IPS-20b (cell line): ENCODE data around the gene MFNG.

Experiments
- H3K27ac ChIP-seq: one replicate; pipeline ENCODE4 v1.5.1; 2013; ENCODE audit warnings: low read length
- H3K27me3 ChIP-seq: 2 replicates; pipeline ENCODE4 v1.6.1; 2013; ENCODE audit warnings: mild to moderate bottlenecking, low read length, inconsistent platforms; ENCODE audit not compliant: insufficient read depth
- H3K36me3 ChIP-seq: 2 replicates; pipeline ENCODE4 v1.6.1; 2013; ENCODE audit warnings: low read depth, mild to moderate bottlenecking, inconsistent platforms, low read length, moderate library complexity; ENCODE audit not compliant: insufficient read depth
- H3K4me1 ChIP-seq: 2 replicates; pipeline ENCODE4 v1.6.1; 2013; ENCODE audit warnings: mild to moderate bottlenecking, control low read depth, inconsistent platforms, low read length, moderate library complexity; ENCODE audit not compliant: insufficient read depth
- H3K4me3 ChIP-seq: 2 replicates; pipeline ENCODE4 v1.5.1; 2013; ENCODE audit warnings: mild to moderate bottlenecking, low read length, inconsistent platforms
- H3K9ac ChIP-seq: 2 replicates; pipeline ENCODE4 v1.6.1; 2013; ENCODE audit warnings: low read depth, mild to moderate bottlenecking, inconsistent platforms, low read length, moderate library complexity
- H3K9me3 ChIP-seq: 2 replicates; pipeline ENCODE4 v1.6.1; 2013; ENCODE audit warnings: mild to moderate bottlenecking, low read depth, low read length, inconsistent platforms; ENCODE audit not compliant: insufficient read depth

MFNG gene

GRCh38 chr22:37451218-37451617, 35.0 kb downstream of the MFNG start:
- no peaks in the 10 kb centered on the region for H3K9me3 ChIP-seq
- no peak overlapping the region for H3K9ac ChIP-seq
- no peaks in the 10 kb centered on the region for H3K36me3 ChIP-seq
- peaks cover 2% of the 10 kb centered on the region for H3K4me1 ChIP-seq
- no peak overlapping the region for H3K4me3 ChIP-seq
- H3K27me3 ChIP-seq: no peaks in the 10 kb centered on the region
- H3K27ac ChIP-seq: no peak overlapping the region

DNA sequence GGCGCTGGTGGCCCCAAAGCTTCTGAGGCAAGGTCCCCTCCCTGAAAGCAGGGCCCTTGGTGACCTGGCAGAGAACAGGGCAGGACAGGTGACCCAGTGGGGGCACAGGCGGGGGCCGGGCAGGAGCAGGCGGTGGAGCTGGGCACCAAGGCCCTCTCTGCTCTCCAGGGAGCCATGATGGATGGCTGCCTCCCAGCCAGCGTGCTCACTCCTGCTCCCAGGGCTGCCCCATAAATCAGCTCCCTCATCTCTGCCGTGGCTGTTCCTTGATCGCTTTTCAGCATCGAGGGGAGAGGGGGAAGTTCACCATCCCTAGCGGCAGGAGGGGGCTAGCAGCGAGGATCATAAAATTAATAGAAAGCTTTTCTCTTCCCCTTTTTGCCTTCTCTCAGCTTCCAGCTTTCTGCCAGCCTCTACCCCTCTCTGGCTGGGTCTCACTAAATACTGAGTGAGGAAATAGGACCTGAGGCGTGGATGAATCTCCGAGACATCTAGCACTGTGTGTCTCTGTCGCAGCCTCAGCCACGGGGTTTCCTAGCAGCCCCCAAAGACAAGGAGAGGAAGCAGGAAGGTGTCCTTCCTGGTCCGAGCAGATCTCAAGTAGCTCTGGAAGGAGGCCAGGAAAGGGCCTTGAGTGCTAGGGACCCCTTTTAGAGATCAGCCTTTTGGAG, 36.7 kb downstream of the MFNG start:
- Histone ChIP-seq H3K27me3 (no peaks in the 10 kb centered on the region), H3K4me3 (no peak overlapping the region), H3K27ac (no peak overlapping the region), H3K9ac (no peak overlapping the region), H3K36me3 (no peaks in the 10 kb centered on the region), H3K4me1 (no peaks in the 10 kb centered on the region), H3K9me3 (no peaks in the 10 kb centered on the region)

GRCh38 chr22:37448516-37449127, 37.6 kb downstream of the MFNG start:
- H3K27me3 ChIP-seq: no peaks in the 10 kb centered on the region
- H3K9ac ChIP-seq: no peak overlapping the region
- H3K36me3 ChIP-seq: no peaks in the 10 kb centered on the region
- H3K27ac ChIP-seq: no peak overlapping the region
- H3K4me3 ChIP-seq: no peak overlapping the region
- H3K4me1 ChIP-seq: no peaks in the 10 kb centered on the region
- H3K9me3 ChIP-seq: no peaks in the 10 kb centered on the region

GRCh38 chr22:37445501-37445900, 40.7 kb downstream of the MFNG start:
- H3K9me3 ChIP-seq: no peaks in the 10 kb centered on the region
- H3K9ac ChIP-seq: no peak overlapping the region
- no peak overlapping the region for H3K4me3 ChIP-seq
- no peak overlapping the region for H3K27ac ChIP-seq
- H3K36me3 ChIP-seq: no peaks in the 10 kb centered on the region
- no peaks in the 10 kb centered on the region for H3K27me3 ChIP-seq
- H3K4me1 ChIP-seq: no peaks in the 10 kb centered on the region

- no peaks in the 10 kb centered on the region for H3K36me3 ChIP-seq
- no peak overlapping the region for H3K4me3 ChIP-seq
- H3K9me3 ChIP-seq: no peaks in the 10 kb centered on the region
- H3K9ac ChIP-seq: no peak overlapping the region
- no peak overlapping the region for H3K27ac ChIP-seq
- no peaks in the 10 kb centered on the region for H3K27me3 ChIP-seq
- no peaks in the 10 kb centered on the region for H3K4me1 ChIP-seq
Measured at GRCh38 chr22:37443977-37444376, 42.2 kb downstream of the MFNG start.

DNA sequence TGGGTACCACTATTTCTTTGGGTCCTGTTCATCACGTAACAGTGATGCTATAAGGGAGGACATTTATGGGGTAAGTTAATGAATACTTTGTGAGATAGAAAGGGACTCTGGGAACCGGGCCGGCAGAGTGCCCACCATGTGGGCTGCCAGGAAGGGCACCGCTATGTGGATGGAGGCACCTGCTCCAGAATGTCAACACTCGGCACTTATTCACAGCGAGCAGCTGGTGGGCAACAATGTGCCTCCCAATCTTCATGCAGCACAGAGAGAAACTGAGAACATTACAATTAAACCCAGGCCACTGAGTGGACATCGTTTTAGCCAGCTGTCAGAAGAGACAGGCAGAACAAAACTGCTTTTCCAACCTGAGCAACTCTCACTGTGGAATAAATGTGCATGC, 43.1 kb downstream of the MFNG start:
- Histone ChIP-seq H3K9ac (no peak overlapping the region), H3K9me3 (no peaks in the 10 kb centered on the region), H3K27ac (no peak overlapping the region), H3K27me3 (no peaks in the 10 kb centered on the region), H3K4me3 (no peak overlapping the region), H3K36me3 (no peaks in the 10 kb centered on the region), H3K4me1 (no peaks in the 10 kb centered on the region)

GRCh38 chr22:37442537-37442936, 43.6 kb downstream of the MFNG start:
- H3K9ac ChIP-seq: no peak overlapping the region
- H3K4me3 ChIP-seq: no peak overlapping the region
- H3K9me3 ChIP-seq: no peaks in the 10 kb centered on the region
- no peaks in the 10 kb centered on the region for H3K36me3 ChIP-seq
- no peaks in the 10 kb centered on the region for H3K4me1 ChIP-seq
- H3K27me3 ChIP-seq: no peaks in the 10 kb centered on the region
- no peak overlapping the region for H3K27ac ChIP-seq

DNA sequence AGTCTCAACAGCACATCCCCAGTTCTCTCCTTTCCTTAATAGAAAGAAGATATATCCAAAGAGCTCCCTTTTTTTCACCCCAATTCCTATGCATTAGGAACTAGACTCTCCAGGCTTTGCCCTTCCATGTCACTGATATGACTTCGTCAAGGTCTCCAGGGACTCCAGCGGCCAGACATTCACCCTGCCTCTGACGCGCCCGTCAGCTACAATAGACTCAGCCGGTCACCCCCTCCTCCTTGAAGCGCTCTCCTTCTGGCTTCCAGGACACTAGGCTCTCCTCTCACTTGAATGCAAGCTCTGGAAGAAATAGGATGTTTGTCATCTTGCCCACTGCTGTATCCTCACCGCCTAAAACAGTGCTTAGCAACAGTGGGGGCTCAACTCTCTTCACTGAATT, 44.0 kb downstream of the MFNG start:
- Histone ChIP-seq H3K27ac (no peak overlapping the region), H3K36me3 (no peaks in the 10 kb centered on the region), H3K4me3 (no peak overlapping the region), H3K27me3 (no peaks in the 10 kb centered on the region), H3K9ac (no peak overlapping the region), H3K4me1 (no peaks in the 10 kb centered on the region), H3K9me3 (no peaks in the 10 kb centered on the region)

GRCh38 chr22:37440875-37441274, 45.3 kb downstream of the MFNG start:
- no peak overlapping the region for H3K9ac ChIP-seq

DNA sequence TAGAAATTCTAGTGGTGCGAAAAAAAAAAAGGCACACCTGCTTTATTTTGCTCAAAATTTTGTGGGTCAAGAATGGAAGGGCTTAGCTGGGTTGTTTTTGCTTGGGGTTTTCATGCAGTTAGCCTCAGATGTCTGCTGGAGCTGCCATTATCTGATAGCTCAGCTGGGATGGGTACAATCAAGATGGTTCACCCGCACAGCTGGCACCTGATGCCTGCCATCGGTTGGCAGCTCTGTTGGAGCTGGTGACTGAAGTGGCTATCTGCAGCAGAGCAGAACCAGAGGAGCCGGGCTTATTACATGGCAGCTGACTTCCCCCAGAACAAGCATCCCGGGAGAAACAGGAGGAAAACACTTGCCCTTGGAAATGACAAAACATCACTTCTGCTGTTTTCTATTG, 46.8 kb downstream of the MFNG start:
- no peaks in the 10 kb centered on the region for H3K9me3 ChIP-seq
- no peak overlapping the region for H3K27ac ChIP-seq
- no peaks in the 10 kb centered on the region for H3K27me3 ChIP-seq
- no peak overlapping the region for H3K4me3 ChIP-seq
- H3K4me1 ChIP-seq: no peaks in the 10 kb centered on the region
- H3K9ac ChIP-seq: no peak overlapping the region
- no peaks in the 10 kb centered on the region for H3K36me3 ChIP-seq

More at GRCh38 chr22:37440875-37441274, 45.3 kb downstream of the MFNG start:
- no peaks in the 10 kb centered on the region for H3K9me3 ChIP-seq
- no peak overlapping the region for H3K4me3 ChIP-seq
- H3K27ac ChIP-seq: no peak overlapping the region
- H3K27me3 ChIP-seq: no peaks in the 10 kb centered on the region
- H3K4me1 ChIP-seq: no peaks in the 10 kb centered on the region
- H3K36me3 ChIP-seq: no peaks in the 10 kb centered on the region

- no peaks in the 10 kb centered on the region for H3K9me3 ChIP-seq
- no peaks in the 10 kb centered on the region for H3K4me1 ChIP-seq
- no peak overlapping the region for H3K9ac ChIP-seq
- 0 out of 2 replicates have a peak, but pooled peaks cover 2% of the 10 kb centered on the region for H3K27me3 ChIP-seq
- no peak overlapping the region for H3K27ac ChIP-seq
- H3K36me3 ChIP-seq: no peaks in the 10 kb centered on the region
- no peak overlapping the region for H3K4me3 ChIP-seq
Measured at GRCh38 chr22:37435970-37436603, 50.1 kb downstream of the MFNG start.

GRCh38 chr22:37433786-37434185, 52.4 kb downstream of the MFNG start:
- Histone ChIP-seq H3K27ac (no peak overlapping the region), H3K9me3 (no peaks in the 10 kb centered on the region), H3K27me3 (peaks cover 18% of the 10 kb centered on the region), H3K4me1 (no peaks in the 10 kb centered on the region), H3K4me3 (no peak overlapping the region), H3K36me3 (no peaks in the 10 kb centered on the region), H3K9ac (no peak overlapping the region)
